ENCODE results near the gene CSPG5.

The CSPG5 gene

DNA sequence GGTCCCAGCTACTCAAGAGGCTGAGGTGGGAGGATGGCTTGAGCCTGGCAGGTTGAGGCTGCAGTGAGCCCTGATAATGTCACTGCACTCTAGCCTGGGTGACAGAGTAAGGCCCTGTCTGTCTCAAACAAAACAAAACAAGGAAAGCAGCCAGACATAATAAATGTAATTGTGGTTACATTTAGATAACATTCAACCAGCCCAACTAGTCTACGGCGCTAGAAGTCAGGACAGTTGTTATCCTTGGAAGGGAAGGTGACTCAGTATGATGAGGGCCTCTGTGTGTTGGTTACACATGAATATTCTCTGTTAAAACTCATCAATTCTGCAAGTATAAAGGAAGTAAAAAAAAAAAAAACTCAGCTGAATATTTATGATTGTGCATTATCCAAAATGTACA lies 27.0 kb upstream of the CSPG5 start:
- no peak for DNase-seq (ENCODE audit: low read depth)
- TF ChIP-seq, protein P1, sequence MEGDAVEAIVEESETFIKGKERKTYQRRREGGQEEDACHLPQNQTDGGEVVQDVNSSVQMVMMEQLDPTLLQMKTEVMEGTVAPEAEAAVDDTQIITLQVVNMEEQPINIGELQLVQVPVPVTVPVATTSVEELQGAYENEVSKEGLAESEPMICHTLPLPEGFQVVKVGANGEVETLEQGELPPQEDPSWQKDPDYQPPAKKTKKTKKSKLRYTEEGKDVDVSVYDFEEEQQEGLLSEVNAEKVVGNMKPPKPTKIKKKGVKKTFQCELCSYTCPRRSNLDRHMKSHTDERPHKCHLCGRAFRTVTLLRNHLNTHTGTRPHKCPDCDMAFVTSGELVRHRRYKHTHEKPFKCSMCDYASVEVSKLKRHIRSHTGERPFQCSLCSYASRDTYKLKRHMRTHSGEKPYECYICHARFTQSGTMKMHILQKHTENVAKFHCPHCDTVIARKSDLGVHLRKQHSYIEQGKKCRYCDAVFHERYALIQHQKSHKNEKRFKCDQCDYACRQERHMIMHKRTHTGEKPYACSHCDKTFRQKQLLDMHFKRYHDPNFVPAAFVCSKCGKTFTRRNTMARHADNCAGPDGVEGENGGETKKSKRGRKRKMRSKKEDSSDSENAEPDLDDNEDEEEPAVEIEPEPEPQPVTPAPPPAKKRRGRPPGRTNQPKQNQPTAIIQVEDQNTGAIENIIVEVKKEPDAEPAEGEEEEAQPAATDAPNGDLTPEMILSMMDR (IDR thresholded peaks at IDR 0.05; ENCODE audit: control insufficient read depth, insufficient read depth, low read depth, low read length, missing control alignments) = no peak
- no peak overlapping the region for H3K4me3 ChIP-seq (ENCODE audit: control insufficient read depth, low read depth, low read length)

DNA sequence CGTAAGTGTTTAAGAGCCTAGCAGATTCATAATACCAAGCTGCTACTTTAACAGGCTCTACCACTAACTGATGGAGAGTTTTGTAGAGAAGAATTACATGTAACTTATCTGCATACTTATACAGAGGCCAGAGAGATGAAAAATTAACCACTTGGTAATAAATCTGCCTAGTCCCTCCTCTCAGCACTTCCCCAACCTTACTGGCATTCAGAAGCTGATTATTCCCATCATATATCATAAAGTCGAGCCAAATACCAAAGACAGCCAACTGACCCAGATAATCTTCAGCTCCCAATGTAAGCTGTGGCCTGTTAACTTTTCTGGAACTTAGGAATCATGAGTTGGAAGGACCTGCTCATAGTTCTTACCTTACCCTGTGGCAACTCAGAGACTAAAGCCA lies 25.5 kb upstream of the CSPG5 start:
- no peak for DNase-seq (ENCODE audit: low read depth)
- TF ChIP-seq, protein P1 (IDR thresholded peaks at IDR 0.05; ENCODE audit: control insufficient read depth, insufficient read depth, low read depth, low read length, missing control alignments) = no peak
- no peak overlapping the region for H3K4me3 ChIP-seq (ENCODE audit: control insufficient read depth, low read depth, low read length)

DNA sequence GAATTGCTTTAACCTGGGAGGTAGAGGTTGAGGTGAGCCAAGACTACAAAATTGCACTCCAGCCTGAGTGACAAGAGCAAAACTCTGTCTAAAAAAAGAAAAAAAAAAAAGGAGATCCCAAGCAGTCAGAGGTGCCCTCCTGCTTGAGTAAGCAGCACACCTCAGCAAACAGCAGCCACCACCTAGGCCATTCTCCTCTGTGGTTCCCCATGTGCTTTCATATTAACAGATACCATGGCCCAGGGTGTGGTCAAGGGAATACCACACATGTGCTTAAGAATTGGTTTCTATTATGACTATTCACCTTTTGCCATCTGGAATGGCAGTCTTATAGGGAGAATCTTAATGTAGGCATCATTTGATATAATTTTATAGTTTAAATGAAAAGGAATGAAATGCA lies 24.7 kb upstream of the CSPG5 start:
- TF ChIP-seq, protein P1 (IDR thresholded peaks at IDR 0.05; ENCODE audit: control insufficient read depth, insufficient read depth, low read depth, low read length, missing control alignments) = no peak
- H3K4me3 ChIP-seq (ENCODE audit: control insufficient read depth, low read depth, low read length) = no peak overlapping the region
- no peak for DNase-seq (ENCODE audit: low read depth)

DNA sequence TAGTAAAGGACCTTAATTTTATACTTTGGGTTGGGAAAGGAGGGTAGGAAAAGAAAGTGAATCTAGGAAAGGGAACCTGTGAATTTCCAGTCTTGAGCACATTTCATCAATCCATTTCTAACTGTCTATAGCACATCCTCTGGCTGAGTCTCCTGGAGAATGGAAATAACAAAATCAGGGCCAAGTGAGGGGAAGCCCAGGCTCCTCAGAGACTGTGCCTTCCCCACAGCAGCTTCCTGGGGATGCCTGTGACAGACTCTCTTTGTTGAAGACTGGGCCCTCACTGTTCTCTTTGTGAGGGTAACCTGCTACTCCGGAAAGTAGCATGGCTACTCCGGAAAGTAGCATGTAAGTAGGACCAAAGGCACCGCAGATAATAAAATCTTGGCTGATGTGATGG lies 22.6 kb upstream of the CSPG5 start:
- no peak overlapping the region for H3K4me3 ChIP-seq (ENCODE audit: control insufficient read depth, low read depth, low read length)
- no peak for DNase-seq (ENCODE audit: low read depth)
- TF ChIP-seq, protein P1 (IDR thresholded peaks at IDR 0.05; ENCODE audit: control insufficient read depth, insufficient read depth, low read depth, low read length, missing control alignments) = no peak

DNA sequence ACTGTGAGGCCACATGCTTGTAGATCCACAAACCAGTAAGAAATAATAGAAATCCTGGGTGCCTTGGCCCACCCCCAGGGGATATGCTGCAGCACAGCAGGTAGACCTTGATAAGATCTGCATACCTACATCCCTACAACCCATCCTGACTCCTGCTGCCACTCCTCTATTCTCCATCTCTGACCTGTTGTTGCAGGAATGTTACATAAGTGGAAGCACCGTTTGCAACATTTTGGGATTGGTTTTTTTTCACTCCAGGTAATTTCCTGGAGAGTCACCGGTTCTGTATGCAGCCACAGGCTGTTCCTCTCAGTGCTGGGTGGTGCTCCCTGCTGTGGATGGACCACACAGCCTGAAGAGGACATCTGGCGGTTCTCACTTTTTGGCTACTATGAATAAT lies 16.1 kb upstream of the CSPG5 start:
- H3K4me3 ChIP-seq (ENCODE audit: control insufficient read depth, low read depth, low read length) = no peak overlapping the region
- DNase-seq (ENCODE audit: low read depth) = no peak
- TF ChIP-seq, protein P1 (IDR thresholded peaks at IDR 0.05; ENCODE audit: control insufficient read depth, insufficient read depth, low read depth, low read length, missing control alignments) = no peak

DNA sequence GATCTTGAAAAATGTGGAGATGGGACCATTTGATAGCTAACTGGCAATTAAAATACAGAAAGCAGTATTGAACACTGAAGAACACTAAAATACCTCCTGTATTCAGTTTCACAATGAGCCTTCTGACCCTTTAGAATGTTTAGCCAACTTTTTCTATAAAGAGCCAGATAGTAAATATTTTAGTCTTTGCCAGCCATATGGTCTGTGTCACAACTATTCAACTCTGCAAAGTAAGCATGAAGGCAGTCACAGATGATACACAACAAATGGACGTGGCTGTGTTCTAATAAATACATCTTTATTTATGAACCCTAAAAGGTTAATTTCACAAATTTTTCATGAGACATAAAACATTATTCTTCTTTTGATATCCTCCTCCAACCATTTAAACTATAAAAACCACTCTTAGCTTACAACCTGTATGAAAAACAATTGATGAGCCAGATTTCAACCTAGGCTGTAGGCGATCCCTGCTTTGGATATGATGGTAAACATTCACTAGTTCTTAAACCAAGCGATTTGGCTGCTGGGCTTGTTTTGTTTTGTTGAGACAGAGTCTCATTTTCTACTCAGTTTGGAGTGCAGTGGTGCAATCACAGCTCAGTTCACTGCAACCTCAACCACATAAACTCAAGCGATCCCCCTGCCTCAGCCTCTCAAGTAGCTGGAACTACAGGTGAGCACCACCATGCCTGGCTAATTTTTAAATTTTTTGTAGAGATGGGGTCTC lies 13.6 kb upstream of the CSPG5 start:
- no peak overlapping the region for H3K4me3 ChIP-seq (ENCODE audit: control insufficient read depth, low read depth, low read length)
- TF ChIP-seq, protein P1 (IDR thresholded peaks at IDR 0.05; ENCODE audit: control insufficient read depth, insufficient read depth, low read depth, low read length, missing control alignments) = no peak
- DNase-seq (ENCODE audit: low read depth) = no peak

Data from AG09309 (cell line).